Upper lobe of left lung (tissue), 6 donors: ENCODE data around the gene GRPEL1. TPM values are rescaled to one million over a fixed set of nuclear protein-coding genes. Genes with fewer than 3 reads are reported as not detected.

Source experiments
- ATAC-seq, 2 donors: fragments of 200-7000 bp; cut with Tn5 transposase; one replicate each; pipeline ENCODE4 v1.9.1; 2022; ENCODE audit warnings: mild to moderate bottlenecking in 2 of 2, moderate library complexity in 2 of 2; ENCODE audit not compliant: low FRiP score in 2 of 2
- DNase-seq, 2 donors: peaks; one replicate each; pipeline ENCODE4 v3.0.0-alpha.2; 2019 to 2020
- H3K27ac ChIP-seq, 4 donors: fragments of 200-600 bp; sonication (generic); one replicate each; pipeline ENCODE4 v1.5.1; 2016 to 2019
- H3K27me3 ChIP-seq, 4 donors: fragments of 200-600 bp; sonication (generic); one replicate each; pipeline ENCODE4 v1.5.1; 2017 to 2019
- H3K36me3 ChIP-seq, 4 donors: fragments of 200-600 bp; sonication (generic); one replicate each; pipeline ENCODE4 v1.5.1; 2016 to 2019
- H3K4me1 ChIP-seq, 4 donors: fragments of 200-600 bp; sonication (generic); one replicate each; pipeline ENCODE4 v1.5.1; 2018 to 2019
- H3K4me3 ChIP-seq, 4 donors: fragments of 200-600 bp; sonication (generic); one replicate each; pipeline ENCODE4 v1.5.1; 2017 to 2019; ENCODE audit warnings: mild to moderate bottlenecking in 2 of 4, moderate library complexity in 1 of 4
- H3K9me3 ChIP-seq, 4 donors: fragments of 200-600 bp; sonication (generic); one replicate each; pipeline ENCODE4 v1.5.1; 2018 to 2019
- EP300 ChIP-seq, 4 donors: sonication (generic); formaldehyde crosslinking; IDR thresholded peaks; one replicate each; pipeline ENCODE4 v1.5.1; 2017; ENCODE audit warnings: antibody characterized with exemption in 4 of 4, control low read depth in 2 of 4
- POLR2A ChIP-seq, 4 donors: fragments of 450-650 bp; IDR thresholded peaks; one replicate each; pipeline ENCODE4 v1.5.1; 2016 to 2017; ENCODE audit warnings: antibody characterized with exemption in 4 of 4, mild to moderate bottlenecking in 2 of 4
- POLR2AphosphoS5 ChIP-seq, 2 donors: sonication (generic); formaldehyde crosslinking; IDR thresholded peaks; one replicate each; pipeline ENCODE4 v1.5.1; 2017; ENCODE audit warnings: antibody characterized with exemption in 2 of 2
- WGBS, 2 donors: methylation state at CpG; one replicate each; pipeline ENCODE4 v1.1.5; 2017 to 2018; 5-methylcytosine and 5-hydroxymethylcytosine counted together
- total RNA-seq, 6 donors: library from RNA; depleted of rRNA in 4 of 6; stranded (reverse); fragments of >200 nt in 4 of 6; gene quantifications; one replicate each; pipeline versions ENCODE4 v1.1.0 to v1.2.1, GENCODE V29; 2016 to 2021
- TF ChIP-seq, protein P1 (sequence below), 6 experiments: fragments of 450-650 bp in 4 of 6; fragments of 200-600 bp in 2 of 6; sonication (generic) in 2 of 6; IDR thresholded peaks; one replicate each; pipeline ENCODE4 v1.5.1; 2016 to 2019; ENCODE audit warnings: antibody characterized with exemption in 6 of 6
- donor health status: DM: no; HTN: no; CAD: no; lungs with moderate emphysema.
- donor health status: DM: no; HTN: yes; CAD: no; lungs with severe emphysema.

GRPEL1 gene
- total RNA-seq, 6 donors from 2014 or later, result 9.4 to 29.0 (median 24.2) TPM

DNA sequence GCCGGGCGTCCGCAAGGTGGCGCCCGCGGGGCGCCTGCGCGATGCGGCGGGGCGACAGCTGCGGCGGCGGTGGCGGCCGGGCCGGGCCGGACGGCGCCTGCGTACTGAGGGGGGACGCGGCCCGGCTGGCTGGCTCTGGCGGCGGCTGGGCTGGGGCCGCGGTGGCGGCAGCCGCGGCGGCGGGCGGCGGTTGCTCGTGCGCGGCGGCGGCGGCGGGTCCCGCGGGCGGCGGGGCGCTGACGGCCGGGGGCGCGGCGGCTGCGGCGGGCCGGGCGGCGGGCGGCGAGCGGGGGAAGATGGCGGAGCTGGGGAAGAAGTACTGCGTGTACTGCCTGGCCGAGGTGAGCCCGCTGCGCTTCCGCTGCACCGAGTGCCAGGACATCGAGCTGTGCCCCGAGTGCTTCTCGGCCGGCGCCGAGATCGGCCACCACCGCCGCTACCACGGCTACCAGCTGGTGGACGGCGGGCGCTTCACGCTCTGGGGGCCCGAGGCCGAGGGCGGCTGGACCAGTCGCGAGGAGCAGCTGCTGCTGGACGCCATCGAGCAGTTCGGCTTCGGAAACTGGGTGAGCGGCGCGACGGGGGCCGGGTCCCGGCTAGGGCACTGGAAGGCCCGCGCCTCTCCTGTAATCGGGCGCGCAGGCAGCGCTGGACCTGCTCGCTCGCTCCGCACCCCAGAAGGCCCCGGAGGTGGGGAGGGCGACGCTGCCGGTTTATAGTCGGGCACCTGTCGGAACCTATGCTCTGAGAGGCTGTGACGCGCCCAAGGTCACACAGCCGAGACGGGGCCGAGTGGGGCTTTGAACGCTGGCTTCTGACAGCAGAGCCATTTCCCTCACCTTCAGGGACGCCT lies 24.4 kb downstream of the GRPEL1 start, which contains the start of gene TADA2B:
TADA2B (plus strand) TSS at position 89 of the 853 bp plus-strand sequence; CDS start at position 297, 208 bp downstream.
- no peak for TF ChIP-seq POLR2AphosphoS5 (IDR thresholded peaks at IDR 0.05)
- TF ChIP-seq, protein P1, sequence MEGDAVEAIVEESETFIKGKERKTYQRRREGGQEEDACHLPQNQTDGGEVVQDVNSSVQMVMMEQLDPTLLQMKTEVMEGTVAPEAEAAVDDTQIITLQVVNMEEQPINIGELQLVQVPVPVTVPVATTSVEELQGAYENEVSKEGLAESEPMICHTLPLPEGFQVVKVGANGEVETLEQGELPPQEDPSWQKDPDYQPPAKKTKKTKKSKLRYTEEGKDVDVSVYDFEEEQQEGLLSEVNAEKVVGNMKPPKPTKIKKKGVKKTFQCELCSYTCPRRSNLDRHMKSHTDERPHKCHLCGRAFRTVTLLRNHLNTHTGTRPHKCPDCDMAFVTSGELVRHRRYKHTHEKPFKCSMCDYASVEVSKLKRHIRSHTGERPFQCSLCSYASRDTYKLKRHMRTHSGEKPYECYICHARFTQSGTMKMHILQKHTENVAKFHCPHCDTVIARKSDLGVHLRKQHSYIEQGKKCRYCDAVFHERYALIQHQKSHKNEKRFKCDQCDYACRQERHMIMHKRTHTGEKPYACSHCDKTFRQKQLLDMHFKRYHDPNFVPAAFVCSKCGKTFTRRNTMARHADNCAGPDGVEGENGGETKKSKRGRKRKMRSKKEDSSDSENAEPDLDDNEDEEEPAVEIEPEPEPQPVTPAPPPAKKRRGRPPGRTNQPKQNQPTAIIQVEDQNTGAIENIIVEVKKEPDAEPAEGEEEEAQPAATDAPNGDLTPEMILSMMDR (IDR thresholded peaks at IDR 0.05), result peak in 1 of 6 experiments; percentile 18
- peak in 2 of 4 donors; percentile 28 to 33 for TF ChIP-seq POLR2A (IDR thresholded peaks at IDR 0.05)
- Histone ChIP-seq H3K4me3 (peak within 1 kb of the TSS; percentile 76 to 99 (median 92)), H3K36me3 (peaks cover 0 to 1% (median 0%) of the 10 kb centered on the region in 4 donors), H3K4me1 (peaks cover 27 to 50% (median 39%) of the 10 kb centered on the region in 4 donors), H3K9me3 (no peaks in the 10 kb centered on the region), H3K27ac (peak within 1 kb of the TSS; percentile 86 to 96 (median 95)), H3K27me3 (no peaks in the 10 kb centered on the region)
- ATAC-seq, result peak in 1 of 2 donors; percentile 22
- 0 to 1% methylated on average over 20 to 31 of the region's 119 CpGs for WGBS, 2 donors
- peak; percentile 47 to 93 for DNase-seq

DNA sequence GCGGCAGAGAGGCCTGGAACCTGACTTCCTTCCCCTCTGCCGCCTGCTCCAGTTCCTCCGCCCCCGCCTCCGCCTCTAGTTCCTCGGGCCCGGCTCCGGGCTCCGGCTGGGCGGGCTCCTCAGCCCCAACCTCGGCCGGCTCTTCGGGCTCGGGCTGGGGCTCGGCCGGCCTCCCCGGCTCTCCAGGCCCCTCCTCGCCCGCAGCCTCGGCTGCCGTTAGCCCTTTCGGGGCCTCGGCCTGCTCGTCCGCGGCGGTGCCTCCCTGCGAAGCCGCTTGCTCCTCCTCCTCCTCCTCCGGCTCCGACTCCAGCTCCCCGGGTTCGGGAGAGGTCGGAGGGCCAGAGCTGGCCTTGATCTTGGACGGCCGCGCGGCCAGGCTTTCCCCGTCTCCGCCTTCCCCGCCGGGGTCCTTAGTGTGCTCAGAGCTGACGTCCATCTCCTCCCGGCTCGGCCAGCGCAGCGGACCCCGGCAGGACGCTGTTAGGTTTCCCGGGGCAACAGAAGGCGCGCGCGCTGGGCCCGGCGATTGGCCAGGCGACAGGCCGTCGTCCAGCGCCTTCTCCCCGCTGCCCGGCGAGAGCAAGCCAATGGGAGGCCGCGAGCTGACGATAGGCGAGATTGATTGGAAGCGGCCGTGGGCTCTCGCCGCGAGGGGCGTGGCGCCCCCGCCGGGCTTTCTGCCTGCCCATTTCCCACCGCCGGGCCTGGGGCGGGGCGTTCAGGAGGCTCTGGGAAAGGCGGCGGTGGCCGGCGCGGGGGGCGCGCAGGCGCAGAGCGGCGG lies 25.2 kb downstream of the GRPEL1 start:
- WGBS, 2 donors, result 0 to 2% methylated on average over 9 to 43 of the region's 90 CpGs
- Histone ChIP-seq H3K4me1 (peaks cover 27 to 50% (median 39%) of the 10 kb centered on the region in 4 donors), H3K4me3 (peak overlapping the region; percentile 63 to 87 (median 72)), H3K36me3 (no peaks in the 10 kb centered on the region), H3K27ac (peak overlapping the region; percentile 75 to 86 (median 84)), H3K27me3 (no peaks in the 10 kb centered on the region), H3K9me3 (no peaks in the 10 kb centered on the region)
- DNase-seq, result peak; percentile 98 to 99
- peak; percentile 96 to 97 for ATAC-seq
- TF ChIP-seq POLR2AphosphoS5 (IDR thresholded peaks at IDR 0.05) (peak; percentile 21 to 54), EP300 (IDR thresholded peaks at IDR 0.05) (no peak), POLR2A (IDR thresholded peaks at IDR 0.05) (peak in 2 of 4 donors; percentile 46 to 54)
- TF ChIP-seq, protein P1 (IDR thresholded peaks at IDR 0.05), result peak; percentile 34 to 96 (median 92)

DNA sequence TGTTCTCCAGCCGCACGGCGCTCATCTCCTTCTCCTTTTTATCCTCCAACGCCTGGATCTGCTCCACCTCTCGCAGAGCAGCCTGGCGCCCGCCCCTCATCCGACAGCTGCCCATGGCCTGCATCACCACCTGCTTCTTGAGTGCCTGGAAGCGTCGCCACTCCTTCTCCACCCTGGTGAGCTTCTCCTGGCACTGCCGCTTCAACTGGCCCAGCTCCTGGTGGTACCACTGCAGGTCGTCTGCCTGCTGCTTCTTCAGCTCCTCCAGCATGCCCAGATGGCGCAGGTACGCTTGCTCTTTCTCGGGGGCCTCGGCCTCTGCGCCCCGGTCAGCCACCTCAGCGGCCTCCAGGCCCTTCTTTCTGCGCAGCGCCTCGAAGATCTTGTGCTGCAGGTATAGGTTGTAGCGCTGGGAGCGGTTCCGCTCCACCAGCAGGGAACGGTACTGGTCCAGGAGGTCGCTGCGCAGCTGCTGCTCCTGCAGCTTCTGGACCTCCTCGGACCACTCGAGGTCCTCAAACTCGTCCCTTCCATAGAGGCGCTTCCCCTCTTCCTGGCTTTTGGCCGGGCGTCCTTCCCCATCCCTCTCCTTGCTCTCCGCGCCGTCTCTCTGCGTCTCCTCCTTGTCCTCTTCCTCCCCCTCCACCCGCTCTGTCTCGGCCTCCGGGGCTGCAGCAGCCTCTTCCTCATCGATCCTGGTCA lies 25.9 kb downstream of the GRPEL1 start:
- Histone ChIP-seq H3K4me3 (peak overlapping the region; percentile 63 to 87 (median 72)), H3K9me3 (no peaks in the 10 kb centered on the region), H3K27me3 (no peaks in the 10 kb centered on the region), H3K36me3 (no peaks in the 10 kb centered on the region), H3K4me1 (peaks cover 27 to 47% (median 39%) of the 10 kb centered on the region in 4 donors), H3K27ac (peak overlapping the region; percentile 75 to 86 (median 84))
- TF ChIP-seq POLR2A (IDR thresholded peaks at IDR 0.05) (no peak), POLR2AphosphoS5 (IDR thresholded peaks at IDR 0.05) (no peak), EP300 (IDR thresholded peaks at IDR 0.05) (no peak)
- TF ChIP-seq, protein P1 (IDR thresholded peaks at IDR 0.05), result no peak
- DNase-seq (peak in 1 of 2 donors; percentile 79), ATAC-seq (no peak)
- WGBS, 2 donors, result 15% methylated on average over 37 to 40 of the region's 42 CpGs

DNA sequence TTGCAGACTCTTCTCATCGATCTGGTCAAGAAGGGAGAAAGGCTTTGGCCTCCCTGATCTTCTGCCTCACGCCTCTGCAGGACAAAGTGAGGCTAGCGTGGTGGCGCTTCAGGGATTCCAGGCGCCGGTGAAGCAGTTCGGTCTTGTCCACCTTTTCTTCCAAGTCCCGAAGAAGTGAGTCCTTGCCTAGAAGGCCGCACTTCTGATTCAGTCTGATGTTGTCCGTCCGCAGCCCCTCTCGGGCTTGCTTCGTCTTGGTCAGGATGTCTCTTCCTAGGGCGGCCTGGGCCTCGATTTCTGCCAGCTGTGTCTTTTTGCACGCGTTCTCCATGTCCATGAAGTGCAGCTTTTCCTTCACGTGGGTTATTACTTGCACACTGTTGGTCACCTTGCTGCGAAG lies 26.6 kb downstream of the GRPEL1 start:
- WGBS, 2 donors, result 93 to 95% methylated on average over 19 of the region's 19 CpGs
- Histone ChIP-seq H3K27ac (no peak overlapping the region), H3K36me3 (no peaks in the 10 kb centered on the region), H3K4me3 (no peak overlapping the region), H3K4me1 (peaks cover 27 to 40% (median 32%) of the 10 kb centered on the region in 4 donors), H3K9me3 (no peaks in the 10 kb centered on the region), H3K27me3 (no peaks in the 10 kb centered on the region)
- ATAC-seq (no peak), DNase-seq (no peak)
- no peak for TF ChIP-seq POLR2AphosphoS5 (IDR thresholded peaks at IDR 0.05)
- TF ChIP-seq EP300 (IDR thresholded peaks at IDR 0.05), result no peak
- no peak for TF ChIP-seq POLR2A (IDR thresholded peaks at IDR 0.05)
- TF ChIP-seq, protein P1 (IDR thresholded peaks at IDR 0.05), result no peak
